ENCODE results near the gene EEPD1. TPM values are rescaled to one million over a fixed set of nuclear protein-coding genes. Genes with fewer than 3 reads are reported as not detected.

EEPD1 gene
- total and polyA plus RNA-seq, 10 donors = 7.7 to 23.4 (median 14.6) TPM

DNA sequence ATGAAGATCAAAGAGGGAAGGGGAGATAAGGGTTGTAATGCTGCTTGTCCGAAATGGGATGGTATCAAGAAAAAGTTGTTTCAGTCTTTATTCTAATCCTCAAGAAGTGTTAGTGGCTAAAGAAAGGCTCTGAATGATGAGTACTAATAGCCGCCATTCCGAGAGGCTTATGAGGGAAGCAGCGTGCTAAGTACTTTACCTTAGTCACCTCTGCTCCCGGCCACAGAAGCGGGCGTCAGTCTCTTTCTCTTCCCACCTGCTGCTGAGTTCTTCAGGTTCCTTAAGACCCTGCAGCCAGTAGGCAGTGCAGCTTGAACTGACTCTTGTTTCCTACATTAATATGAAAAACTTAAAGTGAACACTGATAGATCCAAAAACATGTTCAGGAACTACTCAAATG lies 73.1 kb downstream of the EEPD1 start:
- Histone ChIP-seq H3K9me3 (no peaks in the 10 kb centered on the region), H3K36me3 (no peaks in the 10 kb centered on the region), H3K4me3 (no peak overlapping the region), H3K27ac (no peak overlapping the region), H3K4me1 (peaks cover 0 to 5% (median 0%) of the 10 kb centered on the region in 6 donors), H3K27me3 (replicated peaks in 1 of 7) (no peaks in the 10 kb centered on the region)
- no peak for DNase-seq
- TF ChIP-seq POLR2AphosphoS5 (IDR thresholded peaks at IDR 0.05) = no peak
- no peak for TF ChIP-seq POLR2A (IDR thresholded peaks at IDR 0.05)
- TF ChIP-seq, protein P1, sequence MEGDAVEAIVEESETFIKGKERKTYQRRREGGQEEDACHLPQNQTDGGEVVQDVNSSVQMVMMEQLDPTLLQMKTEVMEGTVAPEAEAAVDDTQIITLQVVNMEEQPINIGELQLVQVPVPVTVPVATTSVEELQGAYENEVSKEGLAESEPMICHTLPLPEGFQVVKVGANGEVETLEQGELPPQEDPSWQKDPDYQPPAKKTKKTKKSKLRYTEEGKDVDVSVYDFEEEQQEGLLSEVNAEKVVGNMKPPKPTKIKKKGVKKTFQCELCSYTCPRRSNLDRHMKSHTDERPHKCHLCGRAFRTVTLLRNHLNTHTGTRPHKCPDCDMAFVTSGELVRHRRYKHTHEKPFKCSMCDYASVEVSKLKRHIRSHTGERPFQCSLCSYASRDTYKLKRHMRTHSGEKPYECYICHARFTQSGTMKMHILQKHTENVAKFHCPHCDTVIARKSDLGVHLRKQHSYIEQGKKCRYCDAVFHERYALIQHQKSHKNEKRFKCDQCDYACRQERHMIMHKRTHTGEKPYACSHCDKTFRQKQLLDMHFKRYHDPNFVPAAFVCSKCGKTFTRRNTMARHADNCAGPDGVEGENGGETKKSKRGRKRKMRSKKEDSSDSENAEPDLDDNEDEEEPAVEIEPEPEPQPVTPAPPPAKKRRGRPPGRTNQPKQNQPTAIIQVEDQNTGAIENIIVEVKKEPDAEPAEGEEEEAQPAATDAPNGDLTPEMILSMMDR (IDR thresholded peaks at IDR 0.05 in 8 of 11, conservative IDR thresholded peaks at IDR 0.05 in 3 of 11) = no peak
- WGBS, 5 donors = 75 to 94% (median 93%) methylated on average over 7 of the region's 7 CpGs
- intact Hi-C loops (cut with DNase I; ENCODE audit: low total_unique reads) = no loop called here

DNA sequence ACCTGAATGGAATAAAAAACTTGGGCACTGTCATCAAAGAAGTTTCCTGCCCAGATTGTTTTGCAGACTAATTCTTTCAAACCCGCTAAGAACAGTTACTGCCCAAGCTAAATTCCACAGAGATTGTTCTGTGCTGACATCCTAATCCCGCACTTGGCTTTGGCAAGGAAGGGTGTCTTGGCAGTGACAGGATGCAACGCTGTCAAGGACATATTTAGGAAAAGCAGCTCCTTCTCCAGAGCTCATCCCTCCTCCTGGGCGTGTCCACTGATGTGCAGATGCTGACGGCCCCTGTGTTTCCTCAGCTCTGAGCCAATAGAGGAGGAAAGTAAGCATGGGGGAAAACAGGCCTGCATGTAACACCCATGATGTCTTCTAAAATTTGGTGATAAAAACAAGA lies 74.2 kb downstream of the EEPD1 start:
- DNase-seq = no peak
- WGBS, 5 donors = 54 to 74% (median 68%) methylated on average over 5 of the region's 5 CpGs
- intact Hi-C loops (cut with DNase I; ENCODE audit: low total_unique reads) = no loop called here

DNA sequence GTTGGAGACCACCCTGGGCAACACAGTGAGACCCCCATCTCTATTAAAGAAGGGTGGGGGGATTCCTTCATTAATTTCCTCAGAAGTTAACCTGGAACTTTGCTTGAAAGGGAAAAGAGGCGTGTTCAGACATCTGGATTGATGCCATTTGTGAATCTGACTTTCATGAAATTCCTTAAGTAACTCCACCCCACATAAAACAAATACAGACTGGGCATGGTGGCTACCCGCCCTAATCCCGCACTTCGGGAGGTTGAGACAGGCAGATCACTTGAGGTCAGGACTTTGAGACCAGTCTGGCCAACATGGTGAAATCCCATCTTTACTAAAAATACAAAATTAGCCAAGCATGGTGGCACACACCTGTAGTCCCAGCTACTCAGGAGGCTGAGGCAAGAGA lies 75.0 kb downstream of the EEPD1 start:
- WGBS, 5 donors = 92 to 98% (median 93%) methylated on average over 4 of the region's 4 CpGs
- Histone ChIP-seq H3K27me3 (replicated peaks in 1 of 7) (no peaks in the 10 kb centered on the region), H3K9me3 (no peaks in the 10 kb centered on the region), H3K4me3 (no peak overlapping the region), H3K4me1 (peaks cover 0 to 6% (median 0%) of the 10 kb centered on the region in 6 donors), H3K27ac (no peak overlapping the region), H3K36me3 (no peaks in the 10 kb centered on the region)
- TF ChIP-seq, protein P1 (IDR thresholded peaks at IDR 0.05 in 8 of 11, conservative IDR thresholded peaks at IDR 0.05 in 3 of 11) = no peak
- TF ChIP-seq POLR2AphosphoS5 (IDR thresholded peaks at IDR 0.05) (no peak), POLR2A (IDR thresholded peaks at IDR 0.05) (no peak)
- intact Hi-C loops (cut with DNase I; ENCODE audit: low total_unique reads) = no loop called here
- no peak for DNase-seq

More for the DNA sequence above, 74.2 kb downstream of the EEPD1 start:
- peaks cover 0 to 6% (median 0%) of the 10 kb centered on the region in 6 donors for H3K4me1 ChIP-seq
- H3K36me3 ChIP-seq = no peaks in the 10 kb centered on the region
- no peak overlapping the region for H3K4me3 ChIP-seq
- H3K9me3 ChIP-seq = no peaks in the 10 kb centered on the region
- H3K27me3 ChIP-seq (replicated peaks in 1 of 7) = no peaks in the 10 kb centered on the region
- no peak overlapping the region for H3K27ac ChIP-seq
- TF ChIP-seq POLR2AphosphoS5 (IDR thresholded peaks at IDR 0.05) (no peak), POLR2A (IDR thresholded peaks at IDR 0.05) (no peak)
- TF ChIP-seq, protein P1 (IDR thresholded peaks at IDR 0.05 in 8 of 11, conservative IDR thresholded peaks at IDR 0.05 in 3 of 11) = no peak

DNA sequence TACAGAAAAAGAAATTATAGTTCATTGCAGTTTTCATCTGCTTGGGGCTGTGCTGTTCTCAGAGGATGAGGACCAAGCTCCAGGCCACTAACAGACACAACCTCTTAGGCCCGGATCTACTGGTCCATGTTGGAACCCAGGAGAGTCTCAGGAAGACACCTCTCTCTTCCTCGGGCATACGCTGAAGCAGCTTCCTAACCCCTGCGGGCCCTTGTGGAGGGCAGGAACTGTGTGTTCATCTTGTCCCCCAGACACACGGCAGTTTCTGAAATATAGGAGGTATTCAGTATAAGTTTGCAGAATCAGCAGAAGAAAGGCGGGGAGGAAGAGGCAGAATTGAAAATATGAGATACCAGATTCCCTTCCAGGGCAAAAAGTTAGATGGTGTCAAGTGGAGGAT lies 78.4 kb downstream of the EEPD1 start:
- intact Hi-C loops (cut with DNase I; ENCODE audit: low total_unique reads) = no loop called here
- TF ChIP-seq, protein P1 (IDR thresholded peaks at IDR 0.05 in 8 of 11, conservative IDR thresholded peaks at IDR 0.05 in 3 of 11) = no peak
- no peak for TF ChIP-seq POLR2A (IDR thresholded peaks at IDR 0.05)
- no peak for TF ChIP-seq POLR2AphosphoS5 (IDR thresholded peaks at IDR 0.05)
- 75 to 93% (median 82%) methylated on average over 6 of the region's 6 CpGs for WGBS, 5 donors
- Histone ChIP-seq H3K4me1 (peaks cover 0 to 6% (median 0%) of the 10 kb centered on the region in 6 donors), H3K9me3 (no peaks in the 10 kb centered on the region), H3K27me3 (replicated peaks in 1 of 7) (no peaks in the 10 kb centered on the region), H3K36me3 (peaks cover 0 to 3% (median 0%) of the 10 kb centered on the region in 6 donors), H3K4me3 (no peak overlapping the region), H3K27ac (no peak overlapping the region)
- DNase-seq = no peak

Measured in spleen (tissue), 11 donors.